WI38 (cell line): ENCODE data around the gene PLPP1.
A peak's percentile ranks its signal among the peaks of the same experiment; 100 is the strongest.
"Not testable (repeated sequence)": the region's sequence is repeated elsewhere in the genome, so short reads cannot be mapped to it uniquely, and the experiment has no call there.

ENCODE experiments used
- H3K4me3 ChIP-seq: 2 replicates; pipeline ENCODE4 v1.5.1; 2011; ENCODE audit warnings: low read depth, mild to moderate bottlenecking, control low read depth, low read length
- TF ChIP-seq, protein P1 (sequence below): IDR thresholded peaks from 2 replicates; pipeline ENCODE4 v1.5.1; 2012; ENCODE audit warnings: low read depth, mild to moderate bottlenecking, control low read depth, low read length

PLPP1 gene

DNA sequence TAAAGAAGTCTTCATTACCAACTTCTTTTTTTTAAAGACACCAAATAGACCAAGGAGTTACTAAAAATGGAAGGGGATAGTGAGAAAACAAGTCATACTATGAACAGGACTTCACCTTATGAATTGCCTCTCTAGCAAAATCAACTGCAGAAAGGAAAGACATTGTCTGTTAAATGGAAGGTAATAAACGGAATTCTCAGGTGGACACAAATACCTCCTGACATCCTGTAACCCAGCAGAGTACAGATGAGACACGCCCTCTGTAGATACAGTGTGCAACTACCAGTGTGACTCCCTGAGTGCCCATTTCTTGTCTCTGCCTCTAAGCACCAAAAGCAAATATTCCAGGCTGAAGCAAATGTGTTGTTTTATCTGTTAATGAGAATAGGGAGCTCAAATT is 12.2 kb upstream of the PLPP1 start:
- no peak overlapping the region for H3K4me3 ChIP-seq
- TF ChIP-seq, protein P1, sequence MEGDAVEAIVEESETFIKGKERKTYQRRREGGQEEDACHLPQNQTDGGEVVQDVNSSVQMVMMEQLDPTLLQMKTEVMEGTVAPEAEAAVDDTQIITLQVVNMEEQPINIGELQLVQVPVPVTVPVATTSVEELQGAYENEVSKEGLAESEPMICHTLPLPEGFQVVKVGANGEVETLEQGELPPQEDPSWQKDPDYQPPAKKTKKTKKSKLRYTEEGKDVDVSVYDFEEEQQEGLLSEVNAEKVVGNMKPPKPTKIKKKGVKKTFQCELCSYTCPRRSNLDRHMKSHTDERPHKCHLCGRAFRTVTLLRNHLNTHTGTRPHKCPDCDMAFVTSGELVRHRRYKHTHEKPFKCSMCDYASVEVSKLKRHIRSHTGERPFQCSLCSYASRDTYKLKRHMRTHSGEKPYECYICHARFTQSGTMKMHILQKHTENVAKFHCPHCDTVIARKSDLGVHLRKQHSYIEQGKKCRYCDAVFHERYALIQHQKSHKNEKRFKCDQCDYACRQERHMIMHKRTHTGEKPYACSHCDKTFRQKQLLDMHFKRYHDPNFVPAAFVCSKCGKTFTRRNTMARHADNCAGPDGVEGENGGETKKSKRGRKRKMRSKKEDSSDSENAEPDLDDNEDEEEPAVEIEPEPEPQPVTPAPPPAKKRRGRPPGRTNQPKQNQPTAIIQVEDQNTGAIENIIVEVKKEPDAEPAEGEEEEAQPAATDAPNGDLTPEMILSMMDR = no peak

GRCh38 chr5:55544341-55544740 is 9.6 kb upstream of the PLPP1 start:
- TF ChIP-seq, protein P1 = no peak
- H3K4me3 ChIP-seq = no peak overlapping the region

- H3K4me3 ChIP-seq = no peak overlapping the region
- TF ChIP-seq, protein P1 = no peak
These were observed 6.4 kb upstream of the PLPP1 start for GRCh38 chr5:55541056-55541635.

GRCh38 chr5:55540525-55540924 is 5.8 kb upstream of the PLPP1 start:
- no peak overlapping the region for H3K4me3 ChIP-seq
- TF ChIP-seq, protein P1 = no peak

- no peak overlapping the region for H3K4me3 ChIP-seq
- TF ChIP-seq, protein P1 = no peak
These were observed 5.3 kb upstream of the PLPP1 start for GRCh38 chr5:55540024-55540423.

GRCh38 chr5:55538661-55539060 is 3.9 kb upstream of the PLPP1 start:
- TF ChIP-seq, protein P1 = no peak

GRCh38 chr5:55537315-55537714 is 2.6 kb upstream of the PLPP1 start:
- H3K4me3 ChIP-seq = not testable (repeated sequence)

More at GRCh38 chr5:55538661-55539060, 3.9 kb upstream of the PLPP1 start:
- H3K4me3 ChIP-seq = peak overlapping the region; percentile 24; the same call in 1 of the 2 replicates
